Measurements from ENCODE around the gene DIO1.

DIO1 gene

DNA sequence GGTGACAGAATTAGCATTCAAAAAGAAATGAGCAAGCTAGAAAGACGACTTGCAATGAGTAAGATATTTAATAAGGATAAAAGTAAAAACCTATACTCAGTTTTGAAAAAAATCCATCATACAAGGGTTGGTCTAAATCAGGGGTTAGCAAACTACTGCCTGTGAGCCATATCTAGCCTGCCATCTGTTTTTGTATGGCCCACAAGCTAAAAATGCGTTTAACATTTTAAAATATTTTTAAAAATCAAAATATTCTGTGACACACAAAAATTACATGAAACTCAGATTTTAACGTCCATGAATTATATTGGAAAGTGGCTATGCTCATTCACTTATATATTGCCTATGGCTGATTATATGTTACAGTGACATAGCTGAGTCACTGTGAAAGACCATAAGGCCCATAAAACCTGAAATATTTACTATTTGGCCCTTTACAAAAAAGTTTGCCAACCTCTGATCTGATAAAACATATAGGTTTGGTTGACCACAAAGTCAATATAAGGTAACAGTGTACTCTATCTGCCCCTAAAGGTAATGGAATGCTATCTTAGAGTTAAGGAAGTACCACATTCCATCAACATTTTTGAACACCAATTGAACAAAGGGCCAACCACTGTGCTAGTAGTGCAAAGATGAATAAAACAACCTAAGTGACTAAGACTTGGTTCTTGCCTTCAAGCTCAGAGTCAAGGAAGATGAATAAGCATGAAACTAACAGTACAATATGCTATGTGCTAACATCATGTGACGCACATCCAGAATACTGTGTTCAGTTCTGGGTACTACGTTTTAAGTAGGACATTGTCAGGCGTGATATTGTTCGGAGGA is 48.4 kb downstream of the DIO1 start:
- no peak for DNase-seq (ENCODE audit: low read depth, low spot score)

DNA sequence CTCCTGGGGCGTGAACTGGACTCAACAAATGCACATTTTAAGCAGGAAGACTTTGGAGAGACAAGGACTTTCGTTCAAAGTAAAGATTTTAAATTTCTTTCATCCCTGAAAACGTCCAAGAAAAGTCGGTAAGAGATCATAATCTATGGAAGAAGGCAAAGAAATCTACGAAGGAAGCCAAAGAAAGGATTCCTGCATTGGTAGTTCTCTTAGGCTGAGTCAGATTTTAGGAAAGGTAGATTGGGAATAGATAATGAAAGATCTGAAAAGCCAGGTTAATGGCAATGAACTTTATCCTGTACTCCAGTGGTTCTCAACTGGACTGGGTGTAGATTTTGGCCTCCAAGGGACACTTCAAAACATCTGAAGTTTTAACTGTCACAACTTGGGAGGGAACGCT is 49.1 kb downstream of the DIO1 start:
- no peak for DNase-seq (ENCODE audit: low read depth, low spot score)

DNA sequence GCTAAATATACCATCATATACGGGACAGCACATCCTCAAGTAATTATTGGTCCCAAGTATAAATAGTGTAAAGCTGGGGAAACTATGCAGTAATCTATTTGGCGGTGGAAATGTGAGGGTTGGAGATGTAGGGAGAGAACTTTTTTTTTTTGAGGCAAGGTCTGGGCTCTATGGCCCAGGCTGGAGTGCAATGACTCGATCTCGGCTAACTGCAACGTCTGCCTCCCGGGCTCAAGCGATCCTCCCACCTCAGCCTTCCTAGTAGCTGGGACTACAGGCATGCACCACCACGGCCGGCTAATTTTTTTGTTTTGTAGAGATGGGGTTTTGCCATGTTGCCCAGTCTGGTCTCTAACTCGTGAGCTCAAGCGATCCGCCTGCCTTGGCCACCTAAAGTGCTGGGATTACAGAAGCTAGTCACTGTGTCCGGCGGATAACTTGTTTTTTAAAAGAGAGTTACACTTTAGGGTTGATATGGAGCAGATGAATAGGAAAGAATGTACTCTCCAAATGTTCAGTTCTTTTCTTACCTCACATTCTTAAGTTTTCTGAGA is 49.6 kb downstream of the DIO1 start:
- DNase-seq (ENCODE audit: low read depth, low spot score), result no peak

DNA sequence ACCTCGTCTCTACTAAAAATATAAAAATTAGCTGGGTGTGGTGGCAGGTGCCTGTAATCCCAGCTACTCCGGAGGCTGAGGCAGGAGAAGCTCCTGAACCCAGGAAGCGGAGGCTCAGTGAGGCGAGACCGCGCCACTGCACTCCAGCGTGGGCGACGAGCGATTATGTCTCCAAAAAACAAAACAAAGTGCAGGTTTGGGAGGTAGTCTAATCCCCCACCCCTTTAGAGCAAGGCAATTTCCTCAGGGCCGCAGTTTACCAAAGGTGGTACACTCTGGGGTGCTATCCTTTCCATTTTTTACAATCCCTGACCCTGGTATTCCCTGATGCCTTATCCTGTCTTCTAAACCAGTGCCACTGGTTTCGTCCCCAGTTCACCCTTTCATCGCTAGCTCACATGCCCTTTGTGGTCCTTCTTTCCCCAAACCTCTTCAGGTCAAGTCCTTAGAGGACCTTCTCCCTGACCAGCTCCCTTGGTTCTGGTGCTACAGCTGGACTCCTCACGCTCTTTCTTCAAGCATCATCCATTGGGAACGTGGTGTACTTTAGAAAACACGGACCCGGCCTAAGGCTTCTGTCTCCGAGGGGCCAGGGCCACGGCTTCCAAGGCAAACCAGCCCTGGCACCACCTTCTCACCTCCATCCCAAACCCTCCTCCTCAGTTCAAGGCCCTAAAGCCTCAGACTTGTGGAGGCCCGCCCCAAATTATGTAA is 50.6 kb downstream of the DIO1 start:
- DNase-seq (ENCODE audit: low read depth, low spot score), result no peak

DNA sequence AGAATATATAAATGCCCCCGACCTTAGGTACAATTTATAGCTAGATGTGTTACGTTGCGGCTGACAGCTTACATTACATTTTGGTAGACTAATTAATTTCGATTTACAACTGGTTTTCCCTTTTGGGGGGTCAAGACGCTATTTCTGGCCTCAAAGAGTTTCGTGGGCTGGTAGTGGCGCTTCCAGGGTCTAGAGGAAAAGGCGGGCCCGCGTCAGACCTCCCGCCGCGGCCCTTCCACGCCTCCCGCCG is 51.1 kb downstream of the DIO1 start:
- no peak for DNase-seq (ENCODE audit: low read depth, low spot score)

DNA sequence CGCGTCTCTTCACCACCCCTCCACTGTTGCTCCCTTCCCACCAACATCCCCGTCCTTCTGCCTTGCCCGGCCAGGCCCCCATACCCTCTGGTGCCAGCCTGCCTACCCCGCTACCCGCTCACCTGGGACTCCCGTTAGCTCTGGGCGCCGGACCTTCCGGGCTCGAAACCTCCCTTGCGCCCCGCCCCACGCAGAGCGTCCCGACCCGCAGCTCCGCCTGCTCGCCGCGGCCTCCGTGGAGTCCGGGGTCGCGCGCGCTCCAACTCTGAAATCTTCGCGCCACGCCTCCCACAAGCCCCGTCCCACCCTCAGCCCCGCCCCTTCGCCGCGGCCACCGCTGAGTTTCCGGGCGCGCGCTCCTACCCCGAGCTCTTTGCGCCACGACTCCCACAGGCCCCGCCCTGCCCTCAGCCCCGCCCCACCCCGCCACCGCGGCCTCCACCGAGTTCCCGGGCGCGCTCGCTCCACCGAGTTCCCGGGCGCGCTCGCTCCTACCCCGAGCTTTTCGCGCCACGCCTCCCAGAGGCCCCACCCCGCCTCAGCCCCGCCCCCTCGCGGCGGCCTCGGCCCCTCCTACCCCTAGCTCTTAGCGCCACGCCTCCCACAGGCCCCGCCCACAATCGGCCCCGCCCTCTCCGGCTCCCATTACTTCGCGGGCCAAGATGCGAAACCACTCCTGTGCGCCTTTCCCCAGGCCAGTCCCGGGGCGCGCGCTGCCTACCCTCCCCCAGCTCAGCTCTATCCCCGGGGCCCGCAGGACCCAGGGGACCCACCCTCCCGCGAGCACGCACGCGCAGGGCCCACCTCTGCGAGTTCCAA is 51.7 kb downstream of the DIO1 start, which contains the start of gene IFT25:
IFT25 (minus strand) TSS at position 267 of the 819 bp plus-strand sequence. CDS start 5,617 bp downstream, outside the sequence.
- peak; percentile 87 for DNase-seq (ENCODE audit: low read depth, low spot score)

DNA sequence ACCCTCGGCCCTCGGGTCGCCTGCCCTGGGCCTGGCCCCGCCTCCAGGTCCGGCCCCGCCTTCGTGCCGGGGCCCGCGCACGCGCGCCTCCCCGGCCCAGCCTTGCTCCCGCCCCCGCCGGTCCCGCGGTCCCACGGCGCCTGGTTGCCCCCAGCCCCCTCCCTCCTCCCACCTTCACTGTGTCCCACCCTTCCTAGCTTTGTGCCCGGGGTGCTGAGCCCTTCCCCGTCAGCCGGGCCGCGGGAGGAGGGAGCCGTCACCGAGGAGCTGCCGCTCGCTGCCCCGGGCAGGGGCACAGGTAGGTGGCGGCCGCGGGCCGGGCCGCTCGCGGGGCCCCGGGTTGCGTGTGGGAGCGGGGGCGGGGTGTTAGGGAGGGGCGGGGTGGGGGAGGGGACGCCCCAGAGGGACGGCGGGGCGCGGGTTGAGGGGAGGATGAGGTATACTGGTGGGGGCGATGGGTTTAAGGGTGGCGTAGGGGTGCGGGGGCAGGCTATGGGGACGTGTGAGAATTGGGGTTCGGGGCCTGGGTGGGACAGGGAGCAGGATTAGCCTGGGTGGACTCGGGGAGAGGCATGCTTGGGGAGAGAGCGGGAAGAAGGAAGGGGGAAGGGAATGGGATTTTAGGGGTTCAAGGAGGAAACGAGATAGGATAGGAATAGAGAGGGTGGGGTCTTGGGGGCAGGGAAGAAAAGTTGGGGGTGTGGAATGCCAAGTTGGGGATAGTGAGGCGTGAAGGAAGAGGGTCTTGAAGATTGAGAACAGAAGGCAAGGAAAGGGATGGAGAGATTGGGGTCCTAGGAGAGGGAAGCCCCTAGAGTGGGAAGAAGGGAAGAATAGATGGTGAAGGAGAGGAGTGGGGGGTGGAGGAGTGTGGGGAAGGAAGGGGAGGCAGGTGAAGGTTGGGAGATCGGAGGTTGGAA is 52.5 kb downstream of the DIO1 start, which contains the start of gene LRRC42:
LRRC42 (plus strand) TSS at position 99 of the 920 bp plus-strand sequence. CDS start 5,650 bp downstream, outside the sequence.
- DNase-seq (ENCODE audit: low read depth, low spot score), result no peak

DNA sequence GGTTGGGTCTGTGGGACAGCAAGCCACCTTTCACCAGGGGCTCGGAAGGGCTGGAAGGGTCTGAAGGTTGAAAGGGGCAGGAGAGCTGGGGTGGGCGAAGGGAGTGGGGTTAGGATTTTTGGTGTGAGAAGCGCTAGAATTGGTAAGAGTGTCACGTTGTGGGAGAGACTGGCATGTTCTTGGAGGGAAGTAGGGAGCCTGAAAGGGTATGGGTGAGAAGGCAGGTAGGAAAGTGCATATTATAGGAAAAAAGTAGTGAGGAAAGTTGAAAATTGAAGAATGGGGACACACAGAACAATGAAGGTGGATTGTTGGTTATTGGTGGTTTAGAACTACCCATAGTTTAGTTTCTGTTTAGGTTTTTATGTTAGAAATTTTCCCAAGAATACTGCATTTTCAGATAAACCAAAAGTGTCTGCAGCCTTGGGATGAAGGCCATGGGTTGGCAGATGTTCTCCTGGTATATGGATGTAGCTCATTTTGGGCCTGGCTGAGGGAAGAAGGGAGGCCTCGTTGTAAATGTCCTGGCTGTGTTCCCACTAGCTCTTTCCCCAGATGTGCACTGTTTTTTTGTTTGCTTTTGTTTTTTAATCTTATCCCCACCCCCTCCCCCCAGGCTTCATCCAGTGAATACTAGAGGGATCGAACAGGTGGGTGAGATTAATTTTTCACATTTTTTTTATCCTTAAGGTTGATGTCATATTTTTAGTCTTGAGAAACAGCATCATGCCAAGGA is 53.4 kb downstream of the DIO1 start:
- DNase-seq (ENCODE audit: low read depth, low spot score), result no peak

DNA sequence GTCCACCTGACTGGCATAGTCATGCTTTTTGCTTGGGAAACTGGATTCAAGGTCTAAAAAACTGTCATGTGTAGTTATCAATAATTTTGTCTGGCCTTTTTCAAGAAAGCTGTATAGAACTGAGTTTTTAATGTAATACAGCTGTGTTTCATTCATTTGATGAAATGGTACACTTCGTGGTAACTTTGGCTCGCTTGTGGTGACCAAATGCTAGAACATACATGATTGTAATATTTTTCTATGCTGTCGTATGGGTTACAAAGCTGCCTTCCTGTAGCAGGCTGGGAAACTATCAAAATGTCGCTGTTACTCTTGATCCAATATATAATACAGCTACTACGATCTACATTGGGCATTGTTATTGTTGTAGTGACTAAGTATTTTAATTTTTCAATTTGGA is 54.3 kb downstream of the DIO1 start:
- no peak for DNase-seq (ENCODE audit: low read depth, low spot score)

DNA sequence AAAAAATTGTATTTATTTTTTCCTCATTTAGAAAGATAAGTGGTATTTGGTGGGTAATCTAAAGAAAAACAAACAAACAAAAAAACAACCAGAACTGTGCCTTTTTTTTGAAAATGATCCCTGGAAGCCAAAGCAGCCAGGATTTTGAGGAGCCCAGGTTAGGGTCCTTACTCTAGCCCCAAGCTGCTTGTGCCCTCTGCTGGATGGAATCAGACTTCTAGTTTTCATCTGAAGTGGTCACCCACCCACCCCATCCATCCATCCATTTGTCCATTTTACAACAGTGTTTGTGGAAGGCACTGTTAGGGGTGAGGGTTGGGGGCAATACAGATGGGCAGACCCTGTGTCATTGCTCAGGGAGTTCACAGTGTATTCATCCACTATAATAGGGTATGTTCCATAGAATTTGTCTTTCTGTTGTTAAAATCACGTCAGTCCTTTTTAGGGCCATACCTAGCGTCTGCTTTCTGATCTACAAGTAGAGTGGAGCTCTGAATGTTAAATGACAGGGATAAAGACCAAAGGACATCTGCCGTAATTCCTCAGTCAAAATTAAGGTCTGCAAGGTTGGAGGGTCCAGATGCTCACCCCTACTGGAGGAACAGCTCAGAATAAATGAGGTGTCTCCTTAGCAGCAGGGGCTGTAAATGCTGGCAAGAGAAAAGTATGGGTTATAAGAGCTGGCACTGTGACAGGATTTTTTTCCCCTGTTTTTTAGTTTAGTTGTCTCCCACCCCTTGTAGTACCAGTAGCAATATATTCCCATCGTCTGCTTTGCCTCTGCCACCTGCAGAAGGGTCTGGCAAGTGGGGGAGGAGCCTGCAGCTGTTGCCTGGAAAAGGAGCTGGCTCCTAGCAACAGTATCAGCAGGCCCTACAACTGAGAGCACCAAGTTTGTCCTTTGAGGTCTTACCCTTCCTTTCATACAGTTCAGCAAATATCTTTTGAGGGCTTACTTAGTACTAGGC is 55.3 kb downstream of the DIO1 start:
- no peak for DNase-seq (ENCODE audit: low read depth, low spot score)

DNA sequence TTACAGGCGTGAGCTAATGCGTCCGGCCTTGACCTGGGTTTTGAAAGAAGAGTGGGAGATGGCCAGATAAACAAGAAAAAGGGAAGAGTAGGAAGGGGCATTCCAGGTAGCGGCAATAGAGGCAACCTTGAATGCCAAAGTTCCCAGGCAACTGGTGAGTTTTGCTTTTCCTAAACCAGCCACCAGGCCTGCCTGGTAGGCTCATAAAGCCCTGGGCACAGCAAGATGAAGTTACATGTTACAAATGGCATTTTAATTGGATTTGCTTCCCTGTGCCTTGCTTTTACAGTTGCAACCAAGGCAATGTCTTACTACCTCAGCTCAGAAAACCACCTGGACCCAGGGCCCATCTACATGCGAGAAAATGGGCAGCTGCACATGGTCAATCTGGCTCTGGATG is 57.7 kb downstream of the DIO1 start:
- no peak for DNase-seq (ENCODE audit: low read depth, low spot score)

DNA sequence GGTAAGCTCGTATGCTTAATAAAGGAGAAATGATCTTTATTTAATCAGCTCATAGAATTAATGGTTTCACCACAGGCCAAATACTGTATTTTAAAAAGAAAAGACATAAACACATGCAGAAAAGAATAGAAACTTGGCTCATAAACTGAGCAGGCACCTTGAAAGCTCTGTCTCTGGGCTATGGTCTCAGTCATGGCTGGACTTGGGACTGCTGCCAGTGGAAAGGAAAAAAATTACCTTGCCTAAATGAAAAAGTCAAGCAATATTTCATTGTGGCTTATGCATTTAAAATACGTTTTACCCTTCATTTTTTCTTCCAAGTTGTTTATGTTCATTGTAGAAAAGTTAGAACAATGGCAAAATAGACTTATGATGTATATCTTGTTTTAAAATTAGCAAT is 60.1 kb downstream of the DIO1 start:
- no peak for DNase-seq (ENCODE audit: low read depth, low spot score)

DNA sequence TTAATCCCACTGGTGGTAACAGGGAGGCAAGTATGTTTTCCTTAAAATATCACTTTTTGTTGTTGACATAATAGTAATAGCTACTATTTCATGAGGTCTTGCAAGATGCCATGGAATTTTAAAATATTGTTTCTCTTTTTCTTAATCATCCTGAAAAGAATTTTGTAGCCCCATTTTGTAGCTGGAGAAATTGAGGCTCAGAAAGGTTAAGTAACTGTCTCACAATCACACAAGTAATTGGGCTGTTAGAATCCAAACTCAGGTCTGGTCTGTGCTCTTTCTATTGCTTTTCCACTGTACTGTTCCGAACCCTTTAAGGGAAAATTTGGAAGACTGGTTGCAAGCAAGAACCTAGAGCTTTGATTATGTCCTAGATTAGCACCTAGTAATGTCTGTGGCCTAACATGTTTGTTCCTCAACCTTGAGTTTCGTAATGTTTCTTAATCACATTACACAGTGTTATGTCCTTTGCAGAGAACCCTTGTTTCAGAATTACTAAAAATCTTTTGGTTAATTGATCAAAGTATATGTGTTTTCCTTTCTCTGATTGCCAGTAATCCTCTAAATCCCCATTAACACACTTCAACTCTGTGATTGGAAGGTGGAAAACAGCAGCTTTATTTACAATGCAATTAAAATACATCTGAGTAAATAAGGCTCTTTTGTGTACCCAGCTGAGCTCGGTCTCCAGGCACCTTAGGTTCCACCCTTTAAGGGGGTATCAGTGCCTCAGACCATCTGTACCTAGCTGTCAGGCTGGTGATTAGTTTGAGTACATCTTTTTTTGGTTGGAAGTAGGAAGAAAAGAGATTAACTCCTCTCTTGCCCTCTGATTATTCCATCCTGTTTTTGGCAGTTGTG is 62.6 kb downstream of the DIO1 start:
- no peak for DNase-seq (ENCODE audit: low read depth, low spot score)

DNA sequence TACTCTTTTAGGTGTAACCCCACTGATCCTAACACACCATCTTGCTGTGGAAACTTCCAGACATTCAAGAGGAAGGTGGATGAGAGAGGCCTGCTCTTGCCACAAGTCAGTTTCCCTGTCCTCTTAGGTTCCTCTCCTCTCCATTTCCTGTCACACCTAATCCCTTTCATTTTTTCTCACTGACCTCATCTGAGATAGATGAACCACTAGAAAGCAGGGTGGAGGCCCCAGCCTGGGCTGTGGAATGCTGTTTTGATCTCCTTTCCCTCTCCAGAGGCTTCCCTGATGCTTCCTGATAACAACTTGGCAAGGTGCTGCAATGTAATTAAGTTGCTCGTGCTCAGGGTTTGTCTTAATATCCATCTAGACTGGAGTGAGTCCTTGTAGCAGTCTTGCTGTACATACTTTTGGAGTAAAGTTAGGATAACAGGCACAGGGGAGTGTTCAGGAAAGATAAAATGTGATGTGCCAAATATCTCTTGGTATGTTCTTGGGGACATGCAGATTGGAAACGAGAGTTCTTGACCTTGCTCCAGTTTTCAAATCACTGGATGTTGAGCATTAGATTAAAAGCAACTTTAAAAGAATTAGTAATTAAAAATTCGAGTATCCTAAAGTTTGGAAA is 63.3 kb downstream of the DIO1 start:
- no peak for DNase-seq (ENCODE audit: low read depth, low spot score)

DNA sequence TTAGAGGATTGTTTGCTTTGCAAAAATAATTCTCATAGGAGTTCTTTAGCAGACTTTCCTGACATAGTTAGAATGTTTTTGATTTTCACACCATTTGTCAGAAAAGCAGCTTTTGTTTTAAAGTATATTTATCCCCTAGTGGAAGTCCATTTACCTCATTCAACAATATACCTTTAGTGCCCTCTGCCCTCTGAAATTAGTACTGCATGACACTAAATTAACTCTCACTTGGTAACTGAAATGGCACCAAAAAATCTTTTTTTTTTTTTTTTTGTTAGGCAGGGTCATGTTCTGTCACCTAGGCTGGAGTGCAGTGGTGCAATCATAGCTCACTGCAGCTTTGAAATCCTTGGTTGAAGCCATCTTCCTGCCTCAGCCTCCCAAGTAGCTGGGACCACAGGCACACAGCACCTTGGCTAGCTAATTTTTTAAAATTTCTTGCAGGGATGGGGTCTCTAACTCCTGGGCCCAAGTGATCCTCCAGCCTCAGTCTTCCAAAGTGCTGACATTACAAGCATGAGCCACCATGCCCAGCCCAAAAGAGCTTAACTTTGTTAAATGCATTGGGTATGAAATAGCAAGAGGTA is 65.8 kb downstream of the DIO1 start:
- DNase-seq (ENCODE audit: low read depth, low spot score), result no peak
